ENCODE results near the gene PCNP.
"Not testable (repeated sequence)": the region's sequence is repeated elsewhere in the genome, so short reads cannot be mapped to it uniquely, and the experiment has no call there.

Gene PCNP

DNA sequence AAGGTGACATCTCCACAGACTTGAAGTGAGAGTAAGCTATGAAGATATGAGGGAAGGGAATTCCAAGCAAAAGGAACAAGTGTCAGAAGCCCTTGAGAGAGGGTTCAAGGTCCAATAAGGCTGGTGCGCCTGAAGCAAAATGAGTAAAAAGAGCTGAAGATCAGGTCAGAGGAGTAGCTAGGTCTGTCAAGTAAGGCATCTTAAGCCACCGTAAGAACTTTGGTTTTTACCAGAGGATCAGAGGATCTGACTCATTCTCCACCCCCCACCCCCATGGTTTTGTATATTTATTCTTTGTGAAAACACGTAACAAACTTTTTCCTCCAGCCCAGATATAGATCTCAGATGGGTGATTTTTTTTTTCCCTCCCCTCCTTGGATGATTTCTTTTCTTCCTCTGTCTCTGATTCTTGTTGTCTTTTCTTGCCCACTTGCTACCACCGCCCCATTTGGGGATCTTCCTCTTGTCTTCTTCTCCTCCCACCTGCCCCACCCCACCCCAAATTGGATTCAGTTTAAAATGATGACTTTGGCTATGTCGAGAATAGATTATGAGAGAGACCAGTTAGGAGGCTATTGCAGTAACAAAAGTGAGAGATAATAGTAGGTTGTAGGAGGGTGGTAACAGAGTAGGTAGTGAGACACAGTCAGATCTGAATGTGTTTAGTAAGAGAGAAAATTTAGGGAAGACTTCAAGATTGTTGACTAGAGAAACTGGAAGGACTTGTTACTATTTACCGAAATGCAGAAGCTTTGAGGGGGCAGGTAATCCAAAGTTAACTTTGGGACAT, 6.3 kb upstream of the PCNP start:
- DNase-seq = peak; percentile 54 to 73

DNA sequence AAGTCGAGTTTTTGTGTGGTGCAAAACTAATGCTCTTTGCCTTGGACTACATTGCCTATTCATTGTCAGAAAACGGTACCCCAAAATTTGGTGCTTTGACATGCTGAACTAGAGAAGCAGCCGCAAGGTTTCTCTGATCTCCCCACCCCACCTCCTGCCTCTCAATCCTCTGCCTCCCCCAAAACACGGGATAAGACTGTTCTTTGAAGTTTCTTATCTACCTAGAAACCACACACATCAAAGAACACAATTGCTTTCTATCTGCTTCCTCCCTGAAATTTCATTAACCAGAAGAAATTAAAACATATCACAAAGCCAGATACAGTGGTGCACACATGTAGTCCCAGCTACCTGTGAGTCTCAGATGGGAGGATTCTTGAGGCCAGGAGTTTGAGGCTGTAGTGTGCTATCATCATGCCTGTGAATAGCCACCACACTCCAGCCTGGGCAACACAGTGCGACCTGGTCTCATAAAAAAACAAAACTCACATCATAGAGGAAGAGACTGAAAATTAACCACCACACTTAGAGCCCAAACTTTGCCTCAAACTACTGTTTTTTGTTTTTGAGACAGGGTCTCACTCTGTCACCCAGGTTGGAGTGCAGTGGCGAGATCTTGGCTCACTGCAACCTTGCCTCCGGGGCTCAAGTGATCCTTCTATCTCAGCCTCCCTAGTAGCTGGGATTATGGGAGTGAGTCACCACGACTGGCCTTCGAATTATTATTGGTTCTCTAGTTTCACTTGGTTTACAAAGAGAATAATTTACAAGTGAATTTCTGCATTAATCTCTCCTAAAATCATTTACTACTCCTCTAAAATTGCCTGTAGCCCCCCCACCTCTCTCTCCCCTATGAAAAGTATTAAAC, 2.7 kb upstream of the PCNP start:
- DNase-seq = no peak

DNA sequence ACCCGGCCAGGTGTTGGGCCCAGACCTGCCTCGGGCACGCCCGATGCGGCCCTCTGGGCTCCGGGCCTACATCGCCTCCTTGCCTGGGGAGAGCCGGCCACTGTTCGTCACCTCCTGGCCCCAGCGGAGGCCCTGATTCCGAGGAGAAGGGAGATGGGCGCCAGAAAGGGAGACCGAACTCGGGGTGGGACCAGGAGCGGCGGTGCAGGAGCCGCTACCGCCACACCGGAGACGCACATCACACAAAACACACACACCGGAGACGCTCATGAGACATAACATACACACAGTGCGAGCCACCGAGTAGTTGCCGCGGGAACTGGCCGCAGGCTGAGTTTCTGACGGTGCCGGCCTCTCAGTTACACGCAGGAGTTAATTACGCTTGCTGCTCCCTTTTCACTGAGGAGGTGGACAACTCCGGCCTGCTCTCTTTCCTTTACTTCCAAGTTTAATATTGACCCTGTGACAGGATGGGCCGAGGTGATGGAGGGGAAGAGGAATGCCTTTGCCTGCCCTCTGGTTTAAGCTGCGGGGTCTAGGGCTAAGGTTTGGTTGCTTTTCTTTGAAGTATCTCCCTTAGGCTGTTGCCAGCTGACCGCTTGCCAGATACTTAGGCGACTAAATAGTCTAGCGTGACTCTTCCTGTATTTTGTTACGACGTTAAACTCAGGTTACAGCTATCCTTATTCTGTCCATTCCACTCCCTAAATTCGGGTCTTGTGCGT, 570 bp downstream of the PCNP start:
- DNase-seq = peak; percentile 52 to 58

DNA sequence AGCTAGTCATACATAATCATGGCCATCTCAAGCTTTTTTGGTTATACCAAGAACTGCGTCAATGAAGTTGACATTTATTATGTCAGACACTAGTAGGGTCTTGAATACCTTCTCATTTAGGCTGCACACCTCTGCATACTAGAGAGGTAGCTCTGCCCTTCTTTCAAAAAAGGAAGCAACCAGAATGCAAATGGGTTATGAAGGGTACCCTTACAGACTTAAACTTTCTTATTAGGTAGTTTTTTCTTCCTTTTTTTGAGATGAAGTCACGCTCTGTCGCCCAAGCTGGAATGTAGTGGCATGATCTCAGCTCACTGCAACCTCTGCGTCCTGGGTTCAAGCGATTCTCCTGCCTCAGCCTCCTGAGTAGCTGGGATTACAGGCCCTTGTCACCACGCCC, 3.3 kb downstream of the PCNP start:
- DNase-seq = no peak

DNA sequence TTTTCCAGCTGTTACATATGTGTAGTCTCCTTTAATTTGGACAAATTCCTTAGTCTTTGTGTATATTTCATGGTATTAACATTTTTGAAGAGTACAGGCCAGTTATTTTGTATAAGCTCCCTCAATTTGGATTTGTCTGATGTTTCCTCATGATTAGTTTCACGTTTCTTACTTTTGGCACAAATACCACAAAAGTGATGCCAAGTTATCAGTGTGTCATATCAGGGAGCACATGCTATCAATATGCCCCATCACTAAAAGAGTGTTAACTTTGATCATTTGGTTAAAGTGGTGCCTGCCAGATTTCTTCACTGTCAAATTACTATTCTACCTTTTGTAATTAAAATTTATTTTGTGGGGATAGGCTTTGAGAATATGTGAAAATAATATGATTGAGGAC, 14.6 kb downstream of the PCNP start:
- no peak for DNase-seq

DNA sequence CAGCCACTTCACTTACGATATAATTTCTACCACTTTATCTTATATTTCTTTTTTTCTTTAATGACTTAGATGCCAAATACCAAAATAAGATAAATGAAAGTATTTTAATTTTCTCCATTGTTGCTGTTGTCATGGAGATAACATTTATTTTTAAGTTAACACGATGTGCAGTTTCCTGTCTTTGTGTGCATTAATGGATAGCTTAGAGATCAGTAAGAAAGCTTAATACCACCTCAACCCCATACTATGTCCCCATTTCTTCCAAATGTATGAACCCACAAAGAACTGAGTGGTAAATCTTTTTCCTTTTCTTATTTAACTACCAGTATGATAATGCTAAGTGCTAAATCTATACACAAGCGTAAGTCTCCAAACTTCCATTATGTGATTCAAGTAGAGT, 17.1 kb downstream of the PCNP start:
- no peak for DNase-seq

DNA sequence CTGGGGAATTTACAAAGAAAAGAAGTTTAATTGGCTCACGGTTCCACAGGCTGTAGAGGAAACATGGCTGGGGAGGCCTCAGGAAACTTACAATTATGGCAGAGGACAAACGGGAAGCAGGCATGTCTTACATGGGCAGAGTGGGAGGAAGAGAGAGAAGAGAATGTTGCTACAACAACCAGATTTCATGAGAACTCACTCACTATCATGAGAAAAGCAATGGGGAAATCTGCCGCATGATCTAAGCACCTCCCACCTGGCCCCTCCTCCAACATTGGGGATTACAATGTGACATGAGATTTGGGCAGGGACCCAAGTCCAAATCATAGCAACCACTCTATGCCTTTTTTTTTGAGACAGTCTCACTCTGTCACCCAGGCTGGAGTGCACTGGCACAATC, 28.8 kb downstream of the PCNP start:
- no peak for DNase-seq

DNA sequence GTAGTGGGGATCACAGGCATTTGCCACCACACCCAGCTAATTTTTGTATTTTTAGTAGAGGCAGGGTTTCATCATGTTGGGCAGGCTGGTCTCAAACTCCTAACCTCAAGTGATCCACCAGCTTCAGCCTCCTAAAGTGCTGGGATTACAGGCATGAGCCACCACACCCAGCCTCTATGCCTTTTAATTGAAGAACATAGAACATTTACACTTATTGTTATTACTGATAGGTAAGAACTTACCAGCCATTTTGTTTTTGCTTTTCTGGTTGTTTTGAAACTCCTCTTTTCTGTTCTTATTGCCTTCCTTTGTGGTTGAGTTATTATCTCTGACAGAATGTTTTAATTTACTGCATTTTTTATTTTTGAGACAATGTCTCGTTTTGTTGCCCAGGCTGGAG, 29.2 kb downstream of the PCNP start:
- no peak for DNase-seq

DNA sequence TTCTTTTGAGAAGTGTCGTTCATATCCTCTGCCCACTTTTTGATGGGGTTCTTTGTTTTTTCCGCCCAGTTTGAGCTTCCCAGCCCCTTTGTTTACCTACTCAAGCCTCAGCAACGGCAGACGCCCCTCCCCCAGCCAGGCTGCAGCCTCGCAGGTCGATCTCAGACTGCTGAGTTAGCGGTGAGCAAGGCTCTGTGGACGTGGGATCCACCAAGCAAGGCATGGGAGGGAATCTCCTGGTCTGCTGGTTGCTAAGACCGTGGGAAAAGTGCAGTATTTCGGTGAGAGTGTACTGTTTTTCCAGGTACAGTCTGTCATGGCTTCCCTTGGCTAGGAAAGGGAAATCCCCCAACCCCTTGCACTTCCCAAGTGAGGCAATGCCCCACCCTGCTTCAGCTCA, 31.4 kb downstream of the PCNP start:
- DNase-seq = not testable (repeated sequence)

DNA sequence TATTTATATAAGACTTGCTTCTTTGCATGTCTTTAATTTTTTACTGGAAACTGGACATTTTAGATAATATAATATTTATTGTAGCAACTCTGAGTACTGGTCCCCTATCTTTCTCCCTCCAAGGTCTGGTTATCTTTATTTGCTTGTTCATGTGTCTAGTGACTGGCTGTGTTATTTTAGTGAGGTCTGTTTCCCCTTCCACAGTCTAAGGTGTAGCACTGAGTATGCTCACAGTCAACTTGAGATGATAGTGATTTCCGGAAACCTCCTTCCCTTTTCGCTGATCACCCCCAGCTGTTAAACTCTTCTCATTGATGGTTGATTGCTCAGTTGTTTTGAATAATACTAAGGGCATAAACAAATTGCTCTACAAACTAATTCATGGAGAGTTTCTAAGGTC, 37.0 kb downstream of the PCNP start:
- DNase-seq = no peak

DNA sequence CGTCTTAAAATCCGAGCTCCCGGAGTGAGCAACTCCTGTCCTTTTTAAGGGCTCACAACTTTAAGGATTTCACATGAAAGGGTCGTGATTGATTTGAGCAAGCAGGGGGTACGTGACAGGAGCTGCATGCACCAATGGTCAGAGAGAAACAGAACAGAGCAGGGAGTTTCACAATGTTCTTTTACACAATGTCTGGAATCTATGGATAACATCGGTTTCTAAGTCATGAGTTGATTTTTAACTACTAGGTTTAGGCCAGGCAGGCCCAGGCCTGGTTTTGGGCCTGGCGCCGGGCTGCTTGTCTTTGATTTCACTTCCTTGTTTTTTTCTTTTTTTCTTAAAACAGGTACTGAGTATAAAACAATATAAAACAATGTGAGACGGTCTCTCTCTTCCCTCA, 39.0 kb downstream of the PCNP start:
- DNase-seq = not testable (repeated sequence)

DNA sequence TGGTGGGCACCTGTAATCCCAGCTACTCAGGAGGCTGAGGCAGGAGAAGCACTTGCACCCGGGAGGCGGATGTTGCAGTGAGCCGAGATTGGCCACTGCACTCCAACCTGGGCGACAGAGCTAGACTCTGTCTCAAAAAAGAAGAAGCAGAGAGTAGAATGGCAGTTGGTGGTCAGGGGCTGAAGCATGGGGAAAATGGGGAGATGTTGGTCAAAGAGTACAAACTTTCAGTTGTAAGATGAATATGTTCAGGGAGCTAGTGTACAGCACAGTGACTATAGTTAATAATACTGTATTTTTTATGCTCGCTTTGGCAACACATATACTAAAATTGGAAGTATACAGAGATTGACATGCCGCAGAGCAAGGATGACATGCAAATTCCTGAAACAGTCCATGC, 41.5 kb downstream of the PCNP start:
- DNase-seq = no peak

DNA sequence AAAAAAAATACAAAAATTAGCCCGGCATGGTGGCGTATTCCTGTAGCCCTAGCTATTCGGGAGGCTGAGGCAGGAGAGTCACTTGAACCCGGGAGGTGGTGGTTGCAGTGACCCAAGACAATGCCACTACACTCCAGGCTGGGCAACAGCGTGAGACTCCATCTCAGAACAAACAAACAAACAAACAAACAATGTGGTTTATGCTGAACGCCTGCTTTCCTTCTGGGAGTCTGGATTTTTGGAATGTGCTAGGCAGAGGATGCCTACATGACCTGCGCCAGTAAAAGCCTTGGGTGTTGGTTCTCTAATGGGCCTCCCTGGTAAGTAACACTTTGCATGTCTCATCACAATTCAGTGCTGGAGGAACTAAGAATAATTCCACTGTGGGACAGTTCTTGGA, 43.5 kb downstream of the PCNP start:
- DNase-seq = no peak

DNA sequence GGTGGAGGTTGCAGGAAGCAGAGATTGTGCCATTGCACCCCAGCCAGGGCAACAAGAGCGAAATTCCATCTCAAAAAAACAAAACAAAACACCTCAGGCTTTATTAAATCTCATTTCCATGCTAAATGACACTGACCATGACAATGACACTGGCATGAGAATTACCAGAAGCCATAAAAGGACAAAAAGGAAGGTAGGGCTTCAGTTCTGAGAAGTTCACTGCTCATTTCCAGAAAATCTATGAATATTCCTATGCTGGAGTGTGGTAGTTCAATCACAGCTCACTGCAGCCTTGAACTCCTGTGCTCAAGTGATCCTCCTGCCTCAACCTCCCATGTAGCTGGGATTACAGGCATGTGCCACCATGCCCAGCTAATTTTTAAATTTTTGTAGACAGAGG, 44.7 kb downstream of the PCNP start:
- no peak for DNase-seq

DNA sequence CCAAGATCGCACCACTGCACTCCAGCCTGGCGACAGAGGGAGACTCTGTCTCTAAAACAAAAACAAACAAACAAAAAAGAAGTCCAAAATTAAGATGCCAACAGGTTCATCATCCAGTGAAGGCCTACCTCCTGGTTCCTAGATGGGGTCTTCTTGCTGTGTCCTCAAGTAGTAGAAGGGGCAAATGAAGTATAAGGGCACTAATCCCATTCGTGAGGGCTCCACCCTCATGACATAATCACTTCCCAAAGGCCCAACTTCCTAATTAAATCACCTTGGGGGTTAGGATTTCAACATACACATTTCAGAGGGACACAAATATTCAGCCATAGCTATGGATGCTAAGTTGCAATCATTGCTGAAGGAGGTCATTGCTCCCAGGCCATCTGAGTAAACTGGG, 45.8 kb downstream of the PCNP start:
- no peak for DNase-seq

DNA sequence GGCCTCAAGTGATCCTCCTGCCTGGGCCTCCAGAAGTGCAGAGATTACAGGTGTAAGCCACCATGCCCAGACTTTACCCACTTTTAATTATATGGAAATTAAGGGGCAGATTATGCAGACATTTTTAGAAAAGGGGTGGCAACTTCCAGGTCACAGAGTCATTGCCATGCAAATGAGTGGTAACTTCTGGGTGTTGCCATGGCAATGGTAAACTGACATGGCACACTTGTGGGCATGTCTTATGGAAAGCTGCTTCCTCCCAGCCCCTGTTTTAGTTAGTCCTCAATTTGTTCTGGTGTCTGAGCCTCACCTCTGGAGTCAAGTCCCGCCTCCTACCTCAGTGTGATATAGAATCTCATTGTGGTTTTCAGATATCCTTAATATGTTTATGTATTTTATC, 49.7 kb downstream of the PCNP start:
- DNase-seq = no peak

DNA sequence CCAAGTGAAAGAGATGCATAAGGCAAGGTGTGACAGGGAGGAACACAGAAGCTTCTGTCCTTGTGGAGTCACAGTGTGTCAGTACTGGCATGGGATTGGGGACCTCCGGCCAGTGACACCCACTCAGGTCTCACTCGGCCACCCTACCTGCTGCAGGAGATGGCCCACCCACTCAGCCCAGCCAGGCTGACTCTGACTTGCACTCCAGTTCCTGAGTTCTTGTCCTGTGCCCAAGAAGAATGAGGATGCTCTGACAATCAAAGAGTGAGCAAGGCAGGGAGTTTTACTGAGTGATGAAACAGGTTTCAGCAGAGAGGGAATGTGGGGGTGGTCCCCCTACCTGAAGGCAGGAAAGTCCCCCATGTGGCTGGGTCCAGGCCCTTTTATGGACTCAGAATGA, 50.9 kb downstream of the PCNP start:
- no peak for DNase-seq

DNA sequence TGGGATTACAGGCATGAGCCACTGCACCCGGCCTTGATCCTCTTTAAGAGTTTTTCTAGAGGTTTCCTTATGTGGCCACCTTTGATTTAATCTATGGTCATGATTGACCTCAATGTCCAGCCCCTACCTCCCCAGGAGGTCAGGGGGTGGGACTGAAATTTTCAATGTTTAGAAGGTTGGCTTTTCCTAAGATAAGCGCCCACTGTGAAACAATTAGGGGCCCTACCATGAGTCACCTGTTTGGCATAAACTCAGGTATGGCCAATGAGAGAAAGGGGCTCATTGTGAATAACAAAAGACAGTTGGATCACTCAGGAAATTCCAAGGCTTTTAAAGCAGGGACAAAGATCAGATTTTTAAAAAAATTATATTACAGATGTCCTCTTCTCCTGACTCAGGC, 51.9 kb downstream of the PCNP start:
- DNase-seq = no peak

DNA sequence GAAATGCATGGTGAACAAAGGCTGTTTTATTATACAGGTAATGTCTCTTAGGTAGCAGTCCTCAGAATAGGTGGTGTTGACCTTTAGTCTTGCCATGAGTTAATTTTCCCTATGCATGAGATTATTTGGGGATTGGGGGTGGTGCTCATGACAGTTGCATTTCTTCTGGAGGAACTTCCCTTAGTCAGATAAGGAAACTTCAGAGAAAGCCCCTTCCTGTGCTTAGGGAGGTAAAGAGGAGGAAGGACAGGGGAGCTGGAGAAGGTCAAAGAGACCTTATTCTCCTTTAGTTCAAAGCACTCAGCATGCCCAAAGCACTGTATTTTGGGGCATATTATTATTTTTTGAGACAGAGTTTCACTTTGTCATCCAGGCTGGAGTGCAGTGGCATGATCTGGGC, 55.2 kb downstream of the PCNP start:
- no peak for DNase-seq

DNA sequence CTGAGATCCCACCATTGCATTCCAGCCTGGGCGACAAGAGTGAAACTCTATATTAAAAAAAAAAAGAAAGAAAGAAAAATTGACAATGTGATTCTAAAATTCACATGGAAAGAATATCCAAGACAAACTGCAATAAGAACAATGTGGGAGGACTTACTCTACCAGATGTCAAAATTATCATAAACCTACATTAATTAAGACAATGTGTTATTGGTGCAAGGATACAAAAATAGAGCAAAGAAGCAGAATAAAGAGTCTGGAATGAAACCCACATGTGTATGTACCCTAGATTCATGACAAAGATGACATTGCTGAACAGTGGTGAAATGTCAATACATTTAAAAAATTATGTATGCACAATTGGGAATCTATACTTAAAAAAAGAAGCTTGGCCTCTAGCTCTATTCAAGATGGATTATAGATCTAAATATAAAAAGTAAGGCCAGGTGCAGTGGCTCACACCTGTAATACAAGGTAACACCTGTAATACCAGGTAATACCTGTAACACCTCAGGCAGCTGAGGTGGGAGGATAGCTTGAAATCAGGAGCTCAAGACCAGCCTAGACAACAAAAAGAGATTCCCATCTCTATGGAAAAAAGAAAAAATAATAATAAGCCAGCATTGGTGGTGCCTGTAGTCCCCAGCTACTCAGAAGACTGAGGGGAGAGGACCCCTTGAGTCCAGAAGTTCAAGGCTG, 57.3 kb downstream of the PCNP start:
- DNase-seq = no peak

DNA sequence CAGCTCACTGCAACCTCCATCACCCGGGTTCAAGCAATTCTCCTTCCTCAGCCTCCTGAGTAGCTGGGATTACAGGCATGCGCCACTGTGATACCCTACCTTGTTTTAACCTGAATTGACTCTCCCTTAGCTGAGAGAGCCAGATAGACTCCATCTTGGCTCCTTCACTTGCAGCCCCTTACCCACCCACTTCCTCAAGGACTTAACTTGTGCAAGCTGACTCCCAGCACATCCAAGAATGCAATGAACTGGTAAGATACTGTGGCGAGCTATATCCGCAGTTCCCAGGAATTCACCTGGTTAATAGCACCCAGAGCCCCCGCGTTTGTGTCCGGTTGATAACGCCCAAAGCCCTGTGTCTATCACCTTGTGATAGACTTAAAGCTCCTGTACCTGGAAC, 58.0 kb downstream of the PCNP start:
- DNase-seq = not testable (repeated sequence)

DNA sequence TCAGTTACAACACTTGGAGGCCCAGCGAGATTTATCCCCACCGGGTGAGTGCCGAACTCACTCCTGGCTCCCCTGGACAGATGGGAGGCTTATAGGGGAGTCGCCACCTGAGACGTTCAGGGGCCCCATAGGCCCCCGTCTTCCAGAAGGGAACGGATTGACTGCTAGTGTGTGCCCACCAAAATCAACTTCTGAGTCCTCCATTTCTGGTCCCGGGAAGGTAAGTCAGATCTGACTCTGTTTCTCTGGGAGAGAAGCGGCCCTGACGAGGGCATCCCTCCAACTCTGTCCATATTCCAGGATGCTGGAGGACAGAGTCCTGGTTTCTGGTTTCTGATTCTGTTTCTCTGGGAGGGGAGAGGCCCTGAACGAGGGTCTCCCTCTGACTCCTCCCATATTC, 58.6 kb downstream of the PCNP start:
- DNase-seq = no peak

DNA sequence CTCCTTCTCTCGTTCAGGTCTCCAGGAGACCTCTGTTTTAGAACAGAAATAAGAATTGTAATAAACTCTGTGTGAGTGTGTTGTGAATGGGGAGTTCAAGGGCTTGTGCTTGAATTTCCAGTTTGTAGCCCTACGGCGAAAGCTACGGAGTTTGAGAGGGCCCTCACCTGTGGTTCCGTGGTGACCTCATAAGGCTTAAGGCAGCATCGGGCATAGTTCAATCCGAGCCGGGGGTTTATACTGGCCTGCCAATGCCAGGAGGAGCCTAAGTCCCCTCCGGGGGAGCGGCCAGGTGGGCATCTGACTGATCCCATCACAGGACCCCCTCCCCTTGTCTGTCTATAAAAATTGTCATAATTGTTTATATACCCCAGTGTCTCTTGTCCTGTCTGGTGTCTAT, 59.2 kb downstream of the PCNP start:
- DNase-seq = no peak
